Large intestine (tissue), 3 donors: ENCODE results near the gene CADM1. TPM values are rescaled to one million over a fixed set of nuclear protein-coding genes. Genes with fewer than 3 reads are reported as not detected.

Experiments
- DNase-seq, 2 donors: peaks; one replicate each; pipeline versions ENCODE4 v3.0.0 to v3.0.0-alpha.2; 2013
- H3K27ac ChIP-seq: one replicate; pipeline ENCODE4 v1.5.1; 2013; ENCODE audit warnings: low read length
- H3K27me3 ChIP-seq: 2 replicates; pipeline ENCODE4 v1.6.1; 2013; ENCODE audit warnings: low read length; ENCODE audit not compliant: control insufficient read depth, insufficient read depth
- H3K36me3 ChIP-seq: 2 replicates; pipeline ENCODE4 v1.6.1; 2013; ENCODE audit warnings: low read length; ENCODE audit not compliant: control insufficient read depth, insufficient read depth
- H3K4me1 ChIP-seq: one replicate; pipeline ENCODE4 v1.6.1; 2013; ENCODE audit warnings: low read length; ENCODE audit not compliant: control insufficient read depth, insufficient read depth
- H3K4me3 ChIP-seq: one replicate; pipeline ENCODE4 v1.5.1; 2013; ENCODE audit warnings: low read length
- H3K9me3 ChIP-seq: one replicate; pipeline ENCODE4 v1.6.1; 2013; ENCODE audit warnings: mild to moderate bottlenecking, low read depth, low read length, moderate library complexity; ENCODE audit not compliant: control insufficient read depth
- WGBS: methylation state at CpG from one replicate; pipeline ENCODE4 v1.1.5; 2013; ENCODE audit warnings: low lambda C conversion rate; ENCODE audit not compliant: insufficient coverage; 5-methylcytosine and 5-hydroxymethylcytosine counted together
- polyA plus RNA-seq: library from polyadenylated mRNA; unstranded; fragments of 120-200 nt; gene quantifications from one replicate; pipeline ENCODE4 v1.2.1, GENCODE V29; 2013

CADM1 gene
- polyA plus RNA-seq, 1 donor: 32.7 TPM

DNA sequence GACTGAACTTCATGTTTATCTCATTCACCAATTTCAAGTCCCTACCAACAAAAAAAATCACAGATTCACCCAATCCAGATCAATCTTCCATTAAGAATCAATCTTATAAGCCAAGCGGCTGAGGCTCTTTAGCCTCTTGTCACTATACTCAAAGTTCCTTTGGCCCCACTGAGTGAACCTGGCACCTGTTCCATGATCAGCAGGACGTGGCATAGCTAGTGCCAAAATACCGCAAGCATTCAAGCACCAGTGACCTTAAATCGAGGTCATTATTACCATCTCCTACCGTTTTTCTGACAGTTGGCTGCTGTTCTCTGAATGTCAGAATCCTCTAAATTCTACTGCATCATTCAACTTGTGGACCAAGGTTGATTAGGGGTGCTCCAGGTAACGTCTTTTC, 141.2 kb downstream of the CADM1 start:
- no peak overlapping the region for H3K27ac ChIP-seq
- no CpG with 5 or more reads among the region's 6 CpGs for WGBS
- no peak overlapping the region for H3K4me3 ChIP-seq
- no peaks in the 10 kb centered on the region for H3K27me3 ChIP-seq
- H3K4me1 ChIP-seq: no peaks in the 10 kb centered on the region
- no peaks in the 10 kb centered on the region for H3K36me3 ChIP-seq
- no peaks in the 10 kb centered on the region for H3K9me3 ChIP-seq
- DNase-seq: no peak

- no peak for DNase-seq
- Histone ChIP-seq H3K4me3 (no peak overlapping the region), H3K9me3 (no peaks in the 10 kb centered on the region), H3K27ac (no peak overlapping the region), H3K27me3 (no peaks in the 10 kb centered on the region), H3K36me3 (no peaks in the 10 kb centered on the region), H3K4me1 (no peaks in the 10 kb centered on the region)
- no CpG with 5 or more reads among the region's 1 CpG for WGBS
These were observed 143.2 kb downstream of the CADM1 start for GRCh38 chr11:115361025-115361424.

DNA sequence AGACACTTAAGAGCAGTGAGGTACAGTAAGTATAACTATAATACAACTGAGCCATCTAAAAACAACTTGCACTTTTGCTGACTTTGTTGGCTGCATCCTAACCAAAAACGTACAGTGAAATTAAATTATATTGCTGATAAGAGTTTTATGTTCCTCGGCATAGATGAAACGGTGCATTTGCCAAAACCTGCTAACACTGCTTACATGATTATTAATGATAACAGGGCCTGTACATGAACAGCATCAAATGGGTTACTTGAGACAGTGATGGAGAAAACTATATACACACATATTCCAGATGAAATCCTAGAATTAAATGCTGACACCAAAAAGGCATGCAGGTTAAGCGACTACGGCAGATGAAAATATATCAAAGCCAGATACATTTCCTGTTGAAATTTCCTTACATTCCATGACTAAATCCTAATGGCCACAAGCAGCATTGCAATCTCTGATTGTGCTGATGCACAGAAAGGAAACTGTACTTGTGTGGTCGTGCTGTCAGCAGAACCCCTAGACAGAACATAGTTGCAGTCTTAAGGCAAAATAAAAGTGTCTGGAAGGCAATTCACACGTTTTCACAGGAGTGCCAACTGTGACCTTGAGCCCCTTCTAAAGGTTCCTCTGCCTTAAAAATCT, 143.9 kb downstream of the CADM1 start:
- H3K4me3 ChIP-seq: no peak overlapping the region
- H3K9me3 ChIP-seq: no peaks in the 10 kb centered on the region
- H3K4me1 ChIP-seq: no peaks in the 10 kb centered on the region
- no peaks in the 10 kb centered on the region for H3K27me3 ChIP-seq
- H3K27ac ChIP-seq: no peak overlapping the region
- no peak for DNase-seq
- 63% methylated on average over 4 of the region's 7 CpGs for WGBS
- no peaks in the 10 kb centered on the region for H3K36me3 ChIP-seq

GRCh38 chr11:115357066-115357465, 147.1 kb downstream of the CADM1 start:
- no peaks in the 10 kb centered on the region for H3K36me3 ChIP-seq
- no peaks in the 10 kb centered on the region for H3K27me3 ChIP-seq
- H3K4me1 ChIP-seq: no peaks in the 10 kb centered on the region
- WGBS: no CpG with 5 or more reads among the region's 5 CpGs
- H3K4me3 ChIP-seq: no peak overlapping the region
- DNase-seq: no peak
- no peaks in the 10 kb centered on the region for H3K9me3 ChIP-seq
- no peak overlapping the region for H3K27ac ChIP-seq

DNA sequence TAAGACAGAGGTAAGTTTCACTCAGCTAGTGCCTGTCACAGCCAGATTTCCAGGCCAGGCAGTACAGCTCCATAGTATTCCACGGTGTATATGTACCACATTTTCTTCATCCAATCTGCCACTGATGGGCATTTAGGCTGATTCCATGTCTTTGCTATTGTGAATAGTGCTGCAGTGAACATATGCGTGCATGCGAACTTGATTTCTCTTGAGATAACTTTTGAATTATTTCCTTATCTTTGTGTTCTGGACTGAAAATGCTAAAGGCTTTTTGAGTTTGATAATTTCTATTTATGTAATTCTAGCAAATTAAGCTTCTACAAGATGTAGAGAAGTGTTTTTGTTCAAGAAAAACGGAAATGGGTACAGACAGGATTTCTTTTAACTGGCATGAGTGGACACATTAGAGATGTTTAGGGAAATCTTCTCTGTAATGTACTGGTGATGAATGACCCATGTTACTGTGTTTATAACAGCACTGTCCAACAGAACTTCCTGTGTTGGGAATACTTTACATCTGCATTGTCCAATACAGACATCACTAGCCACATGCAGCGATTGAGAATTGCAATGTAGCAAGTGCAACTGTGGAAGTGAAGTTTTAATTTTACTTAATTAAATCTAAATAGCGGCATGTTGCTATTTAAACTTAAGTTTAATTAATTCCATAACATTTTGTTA, 151.3 kb downstream of the CADM1 start:
- no peak for DNase-seq
- Histone ChIP-seq H3K9me3 (no peaks in the 10 kb centered on the region), H3K27ac (no peak overlapping the region), H3K4me3 (no peak overlapping the region), H3K4me1 (no peaks in the 10 kb centered on the region), H3K36me3 (no peaks in the 10 kb centered on the region), H3K27me3 (no peaks in the 10 kb centered on the region)
- 95% methylated on average over 4 of the region's 6 CpGs for WGBS

DNA sequence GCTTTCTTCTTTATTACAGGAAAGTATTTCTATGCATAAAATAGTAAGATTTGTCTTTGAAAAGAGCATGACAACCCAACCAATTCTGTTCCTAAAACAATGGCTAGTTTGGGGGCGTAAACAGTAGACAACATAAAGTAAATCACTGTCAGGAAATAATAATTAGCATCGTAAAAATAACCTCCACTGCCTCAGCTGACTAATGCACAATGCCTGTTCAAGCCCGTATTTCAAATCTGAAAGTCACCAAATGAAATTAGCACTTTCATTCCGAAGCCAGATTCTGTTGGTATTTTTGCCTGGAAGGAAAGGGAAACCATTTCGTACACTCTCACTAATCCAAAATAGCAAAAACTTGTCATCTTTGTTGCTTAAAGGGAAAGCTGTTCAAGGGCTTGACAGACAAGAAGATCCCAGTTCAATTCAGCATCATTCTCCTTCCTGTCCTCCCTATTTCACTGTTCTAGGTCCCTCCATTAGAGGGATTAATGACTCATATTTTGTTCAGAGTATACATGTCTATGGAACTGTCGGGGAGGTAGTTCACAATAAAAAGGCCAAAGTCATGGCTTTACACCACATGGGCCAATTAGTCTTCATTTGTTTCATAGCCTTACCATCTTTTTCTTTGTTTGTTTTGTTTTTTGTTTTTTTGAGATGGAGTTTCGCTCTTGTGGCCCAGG, 154.7 kb downstream of the CADM1 start:
- Histone ChIP-seq H3K27me3 (no peaks in the 10 kb centered on the region), H3K27ac (no peak overlapping the region), H3K9me3 (no peaks in the 10 kb centered on the region), H3K4me1 (no peaks in the 10 kb centered on the region), H3K4me3 (no peak overlapping the region), H3K36me3 (no peaks in the 10 kb centered on the region)
- DNase-seq: no peak
- WGBS: 100% methylated on average over 3 of the region's 7 CpGs

DNA sequence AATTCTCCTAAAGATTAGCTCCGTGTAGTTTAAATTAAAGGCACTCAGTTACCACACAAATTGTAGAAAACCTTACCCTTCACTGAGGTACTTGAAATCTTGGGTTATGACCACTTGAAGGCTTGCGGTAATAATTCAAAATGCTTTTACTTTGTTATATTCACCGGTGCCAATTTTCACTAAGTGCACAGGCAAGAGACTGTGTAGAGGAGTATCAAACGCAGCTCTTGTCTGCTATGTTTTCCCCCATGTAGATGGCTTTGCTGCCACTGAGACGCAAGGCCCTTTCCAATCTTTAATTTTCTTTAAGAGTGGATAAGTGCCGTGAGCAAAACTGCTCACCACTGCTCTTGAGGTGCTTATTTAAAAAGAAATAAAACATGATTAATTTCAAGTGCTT, 155.8 kb downstream of the CADM1 start:
- Histone ChIP-seq H3K27ac (no peak overlapping the region), H3K36me3 (no peaks in the 10 kb centered on the region), H3K9me3 (no peaks in the 10 kb centered on the region), H3K4me1 (no peaks in the 10 kb centered on the region), H3K27me3 (no peaks in the 10 kb centered on the region), H3K4me3 (no peak overlapping the region)
- WGBS: no CpG with 5 or more reads among the region's 6 CpGs
- DNase-seq: no peak

DNA sequence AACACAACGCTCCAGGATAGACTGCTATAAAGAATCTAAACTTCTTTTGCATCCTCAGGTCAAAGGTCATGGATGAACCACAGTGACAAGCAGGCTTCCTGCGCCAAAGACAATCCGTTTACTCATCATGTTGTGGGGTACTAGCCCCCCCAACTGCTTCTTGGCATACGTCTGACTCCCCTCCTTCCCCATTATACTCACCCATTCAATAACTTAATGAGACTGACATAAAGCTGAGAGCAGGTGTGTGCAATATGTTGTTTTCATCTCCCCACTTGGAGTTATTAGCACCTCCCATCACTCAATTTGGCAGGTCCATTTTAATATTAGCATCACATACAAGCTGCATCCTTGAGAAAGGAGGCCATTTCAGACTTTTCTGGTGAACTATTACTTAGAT, 157.1 kb downstream of the CADM1 start:
- DNase-seq: no peak
- no peaks in the 10 kb centered on the region for H3K4me1 ChIP-seq
- WGBS: 93% methylated on average over 3 of the region's 4 CpGs
- no peak overlapping the region for H3K4me3 ChIP-seq
- H3K36me3 ChIP-seq: no peaks in the 10 kb centered on the region
- no peak overlapping the region for H3K27ac ChIP-seq
- H3K27me3 ChIP-seq: no peaks in the 10 kb centered on the region
- no peaks in the 10 kb centered on the region for H3K9me3 ChIP-seq

DNA sequence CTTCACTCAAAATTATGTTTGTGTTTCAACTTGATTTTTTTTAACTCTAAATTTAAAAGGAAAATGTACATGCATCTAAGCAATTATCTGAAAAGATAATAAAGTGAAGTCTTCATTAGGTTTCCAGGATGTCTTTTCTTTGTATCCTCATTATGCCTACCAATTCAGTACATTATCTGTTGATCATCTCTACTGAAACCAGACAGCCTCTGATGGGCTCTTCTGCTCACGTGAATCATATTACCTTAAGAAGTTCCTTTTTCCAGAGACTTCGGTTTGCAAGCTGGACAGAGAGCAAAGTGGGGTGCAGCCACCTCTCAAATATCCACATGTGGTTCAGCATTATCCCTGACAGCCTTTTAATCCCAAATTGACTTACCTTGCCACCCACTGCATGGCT, 158.4 kb downstream of the CADM1 start:
- Histone ChIP-seq H3K27ac (no peak overlapping the region), H3K36me3 (no peaks in the 10 kb centered on the region), H3K4me1 (no peaks in the 10 kb centered on the region), H3K27me3 (no peaks in the 10 kb centered on the region), H3K9me3 (no peaks in the 10 kb centered on the region), H3K4me3 (no peak overlapping the region)
- WGBS: no CpG with 5 or more reads among the region's 2 CpGs
- no peak for DNase-seq

- Histone ChIP-seq H3K4me3 (no peak overlapping the region), H3K27ac (no peak overlapping the region), H3K4me1 (no peaks in the 10 kb centered on the region), H3K27me3 (no peaks in the 10 kb centered on the region), H3K9me3 (no peaks in the 10 kb centered on the region), H3K36me3 (no peaks in the 10 kb centered on the region)
- DNase-seq: no peak
These were observed 158.9 kb downstream of the CADM1 start for GRCh38 chr11:115345361-115345760.
